Gastroesophageal sphincter (tissue), 3 donors: Measurements from ENCODE around the gene FLNA.

Source experiments
- POLR2A ChIP-seq, 2 donors: fragments of 450-650 bp; IDR thresholded peaks; one replicate each; pipeline ENCODE4 v1.6.1; 2017; ENCODE audit warnings: antibody characterized with exemption in 2 of 2, mild to moderate bottlenecking in 2 of 2, moderate library complexity in 1 of 2
- TF ChIP-seq, protein P1 (sequence below), 4 experiments: fragments of 200-600 bp in 2 of 4; fragments of 450-650 bp in 2 of 4; sonication (generic) in 1 of 4; IDR thresholded peaks; one replicate each; pipeline ENCODE4 v1.5.1; 2017 to 2019; ENCODE audit warnings: antibody characterized with exemption in 4 of 4, mild to moderate bottlenecking in 2 of 4, moderate library complexity in 2 of 4

DNA sequence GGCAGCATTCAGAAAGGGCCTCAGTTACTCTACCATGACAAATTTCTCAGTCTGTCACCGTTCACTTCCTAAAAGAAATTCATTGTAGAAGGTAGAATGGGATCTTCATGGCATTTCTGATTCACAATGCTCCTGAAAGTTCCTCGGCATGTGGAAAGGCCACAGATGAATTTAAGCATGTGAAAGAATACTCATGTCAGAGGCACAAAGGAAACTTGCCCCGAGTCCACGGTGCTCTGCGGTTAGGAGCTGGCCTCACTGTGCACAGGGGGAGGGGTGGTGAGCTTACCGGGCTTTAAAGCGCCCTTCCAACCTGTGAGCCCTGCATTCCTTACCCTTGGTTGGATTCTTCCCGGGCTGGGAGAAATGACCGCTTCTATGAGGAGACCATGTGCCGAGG, 69.6 kb downstream of the FLNA start:
- TF ChIP-seq, protein P1, sequence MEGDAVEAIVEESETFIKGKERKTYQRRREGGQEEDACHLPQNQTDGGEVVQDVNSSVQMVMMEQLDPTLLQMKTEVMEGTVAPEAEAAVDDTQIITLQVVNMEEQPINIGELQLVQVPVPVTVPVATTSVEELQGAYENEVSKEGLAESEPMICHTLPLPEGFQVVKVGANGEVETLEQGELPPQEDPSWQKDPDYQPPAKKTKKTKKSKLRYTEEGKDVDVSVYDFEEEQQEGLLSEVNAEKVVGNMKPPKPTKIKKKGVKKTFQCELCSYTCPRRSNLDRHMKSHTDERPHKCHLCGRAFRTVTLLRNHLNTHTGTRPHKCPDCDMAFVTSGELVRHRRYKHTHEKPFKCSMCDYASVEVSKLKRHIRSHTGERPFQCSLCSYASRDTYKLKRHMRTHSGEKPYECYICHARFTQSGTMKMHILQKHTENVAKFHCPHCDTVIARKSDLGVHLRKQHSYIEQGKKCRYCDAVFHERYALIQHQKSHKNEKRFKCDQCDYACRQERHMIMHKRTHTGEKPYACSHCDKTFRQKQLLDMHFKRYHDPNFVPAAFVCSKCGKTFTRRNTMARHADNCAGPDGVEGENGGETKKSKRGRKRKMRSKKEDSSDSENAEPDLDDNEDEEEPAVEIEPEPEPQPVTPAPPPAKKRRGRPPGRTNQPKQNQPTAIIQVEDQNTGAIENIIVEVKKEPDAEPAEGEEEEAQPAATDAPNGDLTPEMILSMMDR (IDR thresholded peaks at IDR 0.05) = no peak
- TF ChIP-seq POLR2A (IDR thresholded peaks at IDR 0.05) = no peak
